Cardiac muscle cell (in vitro differentiated cells and primary cell): ENCODE measurements around the gene SAP30L. TPM values are rescaled to one million over a fixed set of nuclear protein-coding genes. Genes with fewer than 3 reads are reported as not detected.

ENCODE experiments used
- DNase-seq, 2 donors: peaks; one replicate each; pipeline versions ENCODE4 v3.0.0 to v3.0.0-alpha.2; 2010 to 2017; ENCODE audit warnings: low read depth in 1 of 2, low spot score in 1 of 2
- H3K27ac ChIP-seq: fragments of 200-600 bp; sonication (generic); 2 replicates; pipeline ENCODE4 v1.5.1; 2016
- H3K27me3 ChIP-seq: fragments of 200-600 bp; sonication (generic); 2 replicates; pipeline ENCODE4 v1.6.0; 2016; ENCODE audit warnings: control low read depth
- H3K36me3 ChIP-seq: fragments of 200-600 bp; sonication (generic); 2 replicates; pipeline ENCODE4 v1.5.1; 2016; ENCODE audit warnings: control low read depth
- H3K4me1 ChIP-seq: fragments of 200-600 bp; sonication (generic); 2 replicates; pipeline ENCODE4 v1.8.1; 2017; ENCODE audit warnings: low read depth, mild to moderate bottlenecking, mixed run types
- H3K4me3 ChIP-seq: fragments of 200-600 bp; sonication (generic); 2 replicates; pipeline ENCODE4 v1.5.1; 2016; ENCODE audit warnings: mild to moderate bottlenecking
- H3K9me3 ChIP-seq: fragments of 200-600 bp; sonication (generic); 2 replicates; pipeline ENCODE4 v1.5.1; 2017; ENCODE audit warnings: low read depth, mild to moderate bottlenecking, control low read depth
- CTCF ChIP-seq: IDR thresholded peaks from 2 replicates; pipeline ENCODE4 v1.5.1; 2012; ENCODE audit warnings: low read depth, mild to moderate bottlenecking, low read length
- polyA plus RNA-seq: library from polyadenylated mRNA; unstranded; fragments of >200 nt; fragmentation: Nextera tagmentation; extraction: Ambion mirVana; gene quantifications from 2 replicates; pipeline ENCODE4 v1.2.1, GENCODE V29; 2016
- total RNA-seq: library from RNA; depleted of rRNA; stranded (reverse); fragments of >200 nt; gene quantifications from 2 replicates; pipeline ENCODE4 v1.2.3, GENCODE V29; 2016

The SAP30L gene
- total and polyA plus RNA-seq, 2 experiments from 2014 or later: 15.5 to 37.5 TPM

- Histone ChIP-seq H3K9me3 (no peaks in the 10 kb centered on the region), H3K27ac (no peak overlapping the region), H3K27me3 (peaks cover 62% of the 10 kb centered on the region), H3K4me3 (no peak overlapping the region), H3K4me1 (peaks cover 45% of the 10 kb centered on the region), H3K36me3 (no peaks in the 10 kb centered on the region)
- TF ChIP-seq CTCF: no peak
- peak in 1 of 2 donors; percentile 61 for DNase-seq
Observed at GRCh38 chr5:154486427-154486866, 40.6 kb downstream of the SAP30L start.

DNA sequence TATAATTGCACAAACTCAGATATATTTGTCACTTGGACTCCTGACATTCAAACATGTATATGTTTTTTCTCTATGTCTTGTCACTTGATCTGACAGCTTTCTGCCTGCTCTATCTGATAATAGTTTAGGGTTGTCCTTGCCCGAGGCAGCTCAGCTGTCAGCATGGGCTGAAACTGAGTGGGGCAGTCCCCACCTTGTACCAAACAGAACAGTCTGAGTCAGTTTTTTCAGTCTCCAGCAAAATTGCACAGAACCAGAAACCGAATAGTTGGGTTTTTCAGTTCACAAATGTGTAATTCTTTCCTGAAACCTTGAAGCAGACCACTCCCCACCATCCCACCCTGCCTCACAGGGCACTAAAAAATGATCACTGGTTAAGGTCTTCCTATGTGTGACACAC, 41.7 kb downstream of the SAP30L start:
- Histone ChIP-seq H3K27ac (no peak overlapping the region), H3K4me1 (peaks cover 45% of the 10 kb centered on the region), H3K4me3 (no peak overlapping the region), H3K9me3 (no peaks in the 10 kb centered on the region), H3K36me3 (no peaks in the 10 kb centered on the region), H3K27me3 (peaks cover 51% of the 10 kb centered on the region)
- DNase-seq: no peak
- no peak for TF ChIP-seq CTCF

DNA sequence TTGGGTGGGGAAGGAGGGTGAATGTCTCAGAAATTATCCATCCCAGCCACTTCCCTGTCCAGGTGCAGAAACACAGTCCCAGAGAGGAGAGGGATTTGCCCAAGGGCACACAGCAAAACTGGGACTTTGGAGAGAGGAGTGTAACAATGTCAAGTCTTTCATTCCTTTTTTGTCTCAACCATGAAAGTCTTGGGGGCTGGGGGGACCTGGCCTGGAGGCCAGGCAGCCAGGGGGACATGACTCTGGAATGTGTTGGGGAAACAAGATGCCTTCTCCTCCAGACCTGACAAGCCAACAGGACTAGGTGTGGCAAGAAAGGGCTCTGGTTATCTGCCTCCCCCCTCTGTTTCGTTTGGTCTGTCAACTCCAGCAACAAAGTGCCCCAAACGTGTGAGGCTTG, 46.1 kb downstream of the SAP30L start:
- no peaks in the 10 kb centered on the region for H3K9me3 ChIP-seq
- no peak overlapping the region for H3K27ac ChIP-seq
- peaks cover 9% of the 10 kb centered on the region for H3K4me1 ChIP-seq
- no peak for DNase-seq
- peaks cover 12% of the 10 kb centered on the region for H3K27me3 ChIP-seq
- H3K4me3 ChIP-seq: no peak overlapping the region
- no peaks in the 10 kb centered on the region for H3K36me3 ChIP-seq
- no peak for TF ChIP-seq CTCF

GRCh38 chr5:154493274-154493673, 47.5 kb downstream of the SAP30L start:
- TF ChIP-seq CTCF: no peak
- Histone ChIP-seq H3K27ac (no peak overlapping the region), H3K4me3 (no peak overlapping the region), H3K9me3 (no peaks in the 10 kb centered on the region), H3K36me3 (no peaks in the 10 kb centered on the region), H3K27me3 (peaks cover 5% of the 10 kb centered on the region), H3K4me1 (no peaks in the 10 kb centered on the region)
- DNase-seq: no peak

DNA sequence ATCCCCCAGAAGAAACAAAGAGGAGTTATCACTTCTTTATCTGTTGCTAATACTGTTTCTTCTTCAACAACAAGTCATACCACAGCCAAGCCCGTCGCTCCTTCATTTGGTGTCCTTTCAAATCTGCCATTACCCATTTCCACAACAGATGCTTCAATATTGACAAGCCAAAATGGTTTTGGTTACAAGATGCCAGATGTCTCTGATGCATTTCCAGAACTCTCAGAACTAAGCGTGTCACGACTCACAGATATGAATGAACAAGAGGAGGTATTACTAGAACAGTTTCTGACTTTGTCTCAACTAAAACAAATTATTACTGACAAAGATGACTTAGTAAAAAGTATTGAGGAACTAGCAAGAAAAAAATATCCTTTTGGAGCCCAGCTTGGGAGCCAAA, 48.2 kb downstream of the SAP30L start:
- no peaks in the 10 kb centered on the region for H3K9me3 ChIP-seq
- H3K4me1 ChIP-seq: no peaks in the 10 kb centered on the region
- peaks cover 5% of the 10 kb centered on the region for H3K27me3 ChIP-seq
- TF ChIP-seq CTCF: no peak
- DNase-seq: no peak
- H3K4me3 ChIP-seq: no peak overlapping the region
- H3K27ac ChIP-seq: no peak overlapping the region
- no peaks in the 10 kb centered on the region for H3K36me3 ChIP-seq

- DNase-seq: no peak
- peaks cover 5% of the 10 kb centered on the region for H3K27me3 ChIP-seq
- H3K4me1 ChIP-seq: no peaks in the 10 kb centered on the region
- H3K4me3 ChIP-seq: no peak overlapping the region
- H3K27ac ChIP-seq: no peak overlapping the region
- no peaks in the 10 kb centered on the region for H3K9me3 ChIP-seq
- no peaks in the 10 kb centered on the region for H3K36me3 ChIP-seq
- TF ChIP-seq CTCF: no peak
Observed at GRCh38 chr5:154498591-154498990, 52.8 kb downstream of the SAP30L start.
